A172 (cell line): ENCODE data around the gene NOXA1. TPM values are rescaled to one million over a fixed set of nuclear protein-coding genes. Genes with fewer than 3 reads are reported as not detected.

ENCODE experiments used
- DNase-seq: peaks from one replicate; pipeline ENCODE4 v3.0.0-alpha.2; 2015; ENCODE audit warnings: low spot score
- total RNA-seq: library from RNA; depleted of rRNA; stranded (reverse); fragments of >200 nt; shearing (Covaris generic); gene quantifications from 2 replicates; pipeline ENCODE4 v1.2.3, GENCODE V29; 2014

NOXA1 gene
- total RNA-seq, 1 experiment from 2014 or later = 1.7 TPM

DNA sequence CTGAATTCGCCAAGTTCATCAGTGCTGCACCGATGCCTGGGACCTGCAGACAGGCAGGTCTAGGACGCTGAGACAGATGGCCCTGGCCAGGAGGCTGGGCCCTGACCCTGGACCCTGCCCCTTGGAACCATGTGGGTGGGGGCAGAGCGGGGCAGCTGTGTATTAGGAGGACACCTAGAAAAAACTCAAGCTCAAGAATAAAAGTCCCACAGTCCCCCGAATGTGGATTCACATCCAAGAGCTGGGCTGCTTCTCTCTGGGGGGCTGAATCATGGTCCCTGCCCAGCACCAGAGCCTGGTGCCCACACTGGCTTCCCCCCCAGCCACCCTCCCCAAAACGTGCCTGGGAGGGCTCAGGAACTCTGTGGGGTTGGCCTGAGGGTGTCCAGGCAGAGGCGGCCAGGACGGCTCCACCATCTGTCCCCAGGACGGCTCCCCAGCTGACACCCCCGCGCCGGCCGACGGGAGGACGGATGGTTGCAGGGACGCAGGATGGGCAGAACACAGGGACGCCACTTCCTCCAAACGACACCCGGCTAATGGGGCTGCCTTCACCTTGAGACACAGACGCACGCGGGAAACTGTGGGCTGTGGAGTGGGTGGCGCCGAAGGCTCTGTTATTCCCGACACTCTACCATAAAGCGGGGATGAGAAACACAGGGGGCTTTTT is 35.2 kb upstream of the NOXA1 start:
- DNase-seq = no peak

DNA sequence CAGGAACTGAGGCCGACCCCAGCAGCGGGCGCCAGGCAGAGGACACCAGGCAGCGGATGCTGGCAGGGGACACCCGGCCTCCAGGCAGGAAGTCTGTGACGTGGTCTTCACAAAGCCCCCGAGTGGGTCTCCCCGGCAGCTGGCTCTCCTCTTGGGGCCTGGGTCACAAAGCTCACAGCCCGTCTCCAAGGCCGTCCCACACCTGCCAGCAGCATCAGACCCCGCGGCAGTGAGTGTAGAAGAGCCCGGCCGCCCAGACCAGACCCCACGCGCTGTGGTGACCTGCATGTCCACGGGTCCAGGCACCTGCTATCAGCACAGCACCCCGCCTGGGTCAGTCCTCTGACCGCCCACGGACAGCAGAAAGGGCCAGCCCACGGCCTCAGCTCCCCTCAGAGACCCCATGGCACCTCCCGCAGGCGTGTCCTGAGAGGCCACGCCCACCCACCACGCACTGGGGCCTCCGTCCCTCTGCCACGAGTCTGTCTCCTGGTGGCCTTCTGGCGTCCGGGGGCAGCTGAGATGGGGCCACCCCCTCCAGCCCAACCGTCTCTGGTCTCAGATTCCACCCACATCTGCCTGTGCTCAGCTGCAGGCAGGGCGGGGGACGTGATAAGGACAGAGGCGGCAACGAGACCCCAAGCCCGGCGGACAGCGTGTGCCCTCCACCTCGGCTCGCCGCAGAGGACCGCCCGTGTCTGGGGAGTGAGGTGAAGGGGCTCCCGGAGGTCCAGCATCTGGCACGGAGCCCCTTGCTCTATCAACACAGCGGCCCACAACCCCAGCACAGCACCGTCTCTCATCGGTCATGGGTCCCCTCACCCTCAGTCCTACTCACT is 34.4 kb upstream of the NOXA1 start:
- no peak for DNase-seq

DNA sequence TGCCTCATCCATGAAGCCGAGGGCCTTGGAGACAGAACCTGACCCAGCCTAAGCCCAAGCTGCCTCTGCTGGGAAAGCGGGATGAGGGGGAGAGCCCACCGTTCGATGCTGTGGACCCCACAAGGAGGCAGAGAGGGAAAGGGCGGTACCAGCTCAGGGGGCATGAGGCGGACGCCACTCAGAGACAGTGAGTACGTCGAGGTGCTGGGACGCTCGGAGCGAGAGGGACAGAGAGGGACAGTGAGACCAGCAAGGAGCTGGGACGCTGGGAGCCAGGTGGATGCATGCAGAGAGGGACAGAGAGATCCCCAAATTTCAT is 33.8 kb upstream of the NOXA1 start:
- DNase-seq = no peak

DNA sequence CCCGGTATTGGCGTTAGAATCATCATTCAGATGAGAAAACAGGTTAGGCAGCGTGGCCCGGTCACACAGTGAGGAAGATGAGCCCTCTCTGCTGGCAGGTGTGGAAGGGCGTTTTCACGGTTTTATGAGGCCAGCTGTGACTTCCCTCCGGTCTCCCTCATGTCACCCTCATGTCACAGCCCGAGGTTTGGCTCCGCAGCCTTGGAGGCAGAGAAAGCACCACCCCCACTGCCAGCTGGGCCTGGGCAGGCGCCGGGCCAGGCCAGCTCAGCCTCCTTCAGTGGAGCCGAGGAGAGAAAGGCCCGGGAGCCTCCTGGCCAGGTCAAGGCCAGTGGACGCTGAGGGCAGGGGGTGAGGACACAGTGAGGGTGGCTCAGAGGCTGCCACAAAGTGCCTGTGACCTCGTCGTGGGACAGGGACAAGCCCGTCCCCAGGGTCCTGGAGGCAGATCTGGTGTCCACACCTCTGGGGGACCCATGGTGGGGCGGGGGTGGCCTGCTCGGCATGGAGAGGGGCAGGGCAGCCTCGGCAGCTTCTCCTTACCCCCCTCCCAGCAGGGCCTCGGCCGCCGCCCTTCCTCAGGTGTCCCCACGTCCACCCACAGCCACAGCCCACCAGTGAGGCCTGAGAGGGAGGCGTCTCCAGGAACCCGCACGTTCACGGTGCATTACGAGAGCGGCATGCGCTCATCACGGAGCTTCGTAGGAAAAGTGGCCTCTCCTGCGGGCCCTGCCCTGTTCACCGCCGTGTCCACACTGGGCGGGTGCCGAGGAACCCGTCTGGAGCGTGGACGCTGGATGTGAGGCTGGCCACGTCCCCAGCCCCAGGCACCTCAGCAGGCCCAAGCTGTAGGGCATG is 32.4 kb upstream of the NOXA1 start:
- no peak for DNase-seq

DNA sequence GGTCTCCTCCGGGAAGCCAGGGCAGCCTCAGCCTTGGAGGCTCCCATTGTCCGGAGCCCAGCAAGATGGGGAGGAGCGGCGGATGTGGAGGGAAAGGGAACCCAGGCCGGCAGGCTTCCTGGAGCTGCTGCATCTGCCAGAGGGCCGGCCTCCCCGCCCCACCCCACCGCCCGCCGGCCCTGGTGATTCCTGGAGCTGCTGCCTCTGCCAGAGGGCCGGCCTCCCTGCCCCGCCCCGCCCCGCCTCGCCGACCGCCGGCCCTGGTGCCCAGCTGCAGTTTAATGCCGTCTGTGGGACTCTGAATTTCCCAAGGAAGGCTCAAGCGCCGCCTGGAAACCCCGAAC is 31.8 kb upstream of the NOXA1 start:
- DNase-seq = no peak

DNA sequence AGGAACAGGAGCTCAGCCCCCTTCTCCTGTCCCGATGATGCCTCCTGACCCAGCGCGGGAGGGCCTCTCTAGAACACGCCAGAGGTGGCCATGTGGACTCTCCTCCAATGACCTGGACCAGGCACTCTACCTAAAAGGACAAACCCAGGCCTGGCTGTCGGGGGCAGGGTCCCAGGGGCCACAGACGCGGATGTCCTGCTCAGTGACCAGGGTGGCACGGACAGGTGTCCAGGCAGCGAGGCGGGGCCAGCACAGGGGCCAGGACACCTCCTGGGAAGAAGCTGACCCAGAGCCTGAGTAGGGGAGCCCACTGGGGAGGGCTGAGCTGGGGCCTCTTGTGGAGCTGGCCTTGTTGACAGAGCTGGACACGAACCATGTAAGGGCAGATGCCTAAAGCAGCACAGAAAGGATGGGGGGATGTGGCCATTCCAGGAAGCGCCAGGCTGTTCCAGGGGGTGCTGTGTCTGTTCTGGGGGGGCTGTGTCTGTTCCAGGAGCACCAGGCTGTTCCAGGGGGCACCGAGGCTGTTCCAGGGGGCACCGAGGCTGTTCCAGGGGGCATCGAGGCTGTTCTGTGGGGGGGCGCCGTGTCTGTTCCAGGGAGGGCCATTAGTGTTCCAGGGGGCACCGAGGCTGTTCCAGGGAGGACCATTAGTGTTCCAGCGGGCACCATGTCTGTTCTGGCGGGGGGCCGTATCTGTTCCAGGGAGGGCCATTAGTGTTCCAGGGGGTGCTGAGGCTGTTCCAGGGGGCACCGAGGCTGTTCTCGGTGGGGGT is 30.8 kb upstream of the NOXA1 start:
- DNase-seq = no peak

DNA sequence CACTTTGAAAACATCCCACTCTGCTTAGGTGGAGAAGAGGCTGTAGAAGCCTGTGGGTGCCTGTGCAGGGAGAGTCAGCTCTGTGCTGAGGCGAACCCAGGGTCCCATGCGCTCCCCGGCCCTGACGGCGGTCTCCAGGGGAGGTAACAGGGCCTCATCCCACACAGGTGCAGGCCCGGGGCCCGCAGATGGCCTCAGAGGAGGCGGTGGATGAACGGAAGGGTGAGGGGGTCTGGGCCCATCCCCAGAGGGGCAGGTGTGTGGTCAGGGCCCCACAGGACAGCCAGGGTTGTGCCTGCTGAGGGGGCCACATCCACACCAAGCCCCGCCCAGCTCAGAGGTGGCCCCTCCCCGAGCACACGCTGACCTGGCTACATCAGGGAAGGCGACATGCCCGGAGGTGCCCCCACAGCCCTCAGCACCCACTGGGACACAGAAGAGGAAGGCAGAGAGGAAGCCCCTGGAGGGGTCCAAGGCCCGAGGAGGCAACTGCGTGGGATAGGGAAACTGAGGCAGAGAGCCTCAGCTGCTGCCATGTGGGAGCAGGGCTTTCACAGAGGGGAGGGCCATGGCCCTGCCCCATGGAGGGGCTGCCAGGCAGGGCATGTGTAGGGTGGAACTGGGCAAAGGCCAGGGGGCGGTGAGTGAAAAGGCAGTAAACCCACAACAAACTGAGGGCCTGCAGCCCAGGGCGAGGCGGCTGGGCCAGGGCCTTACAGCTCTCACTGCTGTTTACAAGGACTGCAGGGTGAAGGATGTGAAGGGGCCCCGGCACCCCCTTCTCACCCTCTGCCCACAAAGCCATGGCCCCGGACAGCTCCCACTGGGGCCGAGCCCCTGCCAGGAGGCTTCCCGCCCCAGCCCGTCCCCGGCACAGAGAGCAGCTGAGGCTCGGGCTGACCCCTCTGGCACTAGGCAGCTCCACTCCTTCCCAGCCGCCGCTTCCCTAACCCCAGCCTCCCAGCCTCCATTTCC is 29.7 kb upstream of the NOXA1 start:
- DNase-seq = no peak

DNA sequence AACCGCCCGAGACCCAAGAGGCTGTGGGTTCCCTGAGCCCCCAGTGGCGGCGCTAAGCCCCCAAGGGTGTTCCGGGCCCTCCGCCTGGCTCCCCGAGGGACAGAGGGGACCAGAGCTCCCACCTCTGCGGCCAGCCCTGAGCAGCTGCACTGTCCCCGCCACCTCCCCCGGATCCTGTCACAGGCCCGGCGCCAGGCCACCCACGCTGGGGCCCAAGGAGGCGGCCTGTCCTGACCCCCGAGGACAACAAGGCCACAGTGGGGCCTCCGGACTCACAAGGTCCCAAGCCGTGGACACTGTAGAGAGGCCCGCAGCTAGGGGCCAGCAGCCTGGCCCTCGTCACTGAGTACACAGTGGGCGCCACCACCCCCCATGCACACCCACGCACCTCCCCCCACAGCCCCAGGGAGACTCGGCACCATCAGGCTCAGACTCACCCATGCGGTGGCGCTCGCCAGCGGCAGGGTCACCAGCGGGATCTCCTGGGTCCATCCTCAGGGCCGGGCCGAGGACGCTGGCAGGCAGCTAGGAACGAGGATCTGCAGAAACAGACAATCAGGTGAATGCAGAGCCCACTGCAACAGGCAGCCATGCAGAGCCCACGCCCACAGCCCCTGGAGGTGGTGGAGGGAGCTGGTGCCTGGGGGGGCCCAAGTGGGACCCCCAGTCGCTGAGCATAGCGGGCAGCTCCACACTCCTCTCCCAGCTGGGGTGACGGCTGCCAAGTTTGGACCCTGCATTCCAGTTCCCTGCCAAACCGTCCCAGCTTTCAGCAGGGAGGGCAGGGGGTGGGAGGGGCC is 28.1 kb upstream of the NOXA1 start:
- no peak for DNase-seq

DNA sequence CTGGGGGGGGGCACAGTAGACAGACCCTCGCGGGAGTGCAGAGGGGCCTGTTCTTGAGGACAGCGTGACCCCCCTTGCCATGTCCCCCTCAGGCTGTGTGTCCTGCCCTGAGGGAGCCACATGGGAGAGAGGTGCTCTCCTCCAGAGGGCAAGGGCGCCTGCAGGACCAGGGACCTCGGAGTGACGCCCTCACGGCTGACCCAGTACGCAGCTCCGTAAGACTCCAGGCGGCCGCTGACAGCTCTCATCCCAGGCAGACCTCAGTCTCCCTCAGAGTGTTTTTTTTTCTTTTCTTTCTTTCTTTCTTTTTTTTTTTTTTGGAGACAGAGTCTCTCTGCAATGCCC is 27.6 kb upstream of the NOXA1 start:
- no peak for DNase-seq

DNA sequence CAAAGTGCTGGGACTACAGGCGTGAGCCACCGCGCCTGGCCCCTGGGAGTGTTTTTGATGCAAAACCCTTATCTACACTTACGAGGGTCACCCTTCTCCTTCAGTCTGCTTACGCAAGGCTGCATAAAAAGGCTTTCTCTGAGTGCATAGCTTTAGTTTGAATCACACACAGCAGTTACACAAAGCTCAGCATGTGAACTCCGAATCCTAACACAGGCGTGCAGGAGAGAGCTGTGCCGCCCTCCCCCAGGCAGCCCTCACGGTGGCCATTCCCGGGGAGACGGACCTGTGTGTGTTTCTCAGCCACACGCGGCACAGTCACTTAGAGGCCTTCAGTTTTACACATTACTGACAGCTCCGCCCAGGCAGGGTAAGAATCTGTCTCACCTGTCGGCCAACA is 27.0 kb upstream of the NOXA1 start:
- DNase-seq = peak; percentile 46

DNA sequence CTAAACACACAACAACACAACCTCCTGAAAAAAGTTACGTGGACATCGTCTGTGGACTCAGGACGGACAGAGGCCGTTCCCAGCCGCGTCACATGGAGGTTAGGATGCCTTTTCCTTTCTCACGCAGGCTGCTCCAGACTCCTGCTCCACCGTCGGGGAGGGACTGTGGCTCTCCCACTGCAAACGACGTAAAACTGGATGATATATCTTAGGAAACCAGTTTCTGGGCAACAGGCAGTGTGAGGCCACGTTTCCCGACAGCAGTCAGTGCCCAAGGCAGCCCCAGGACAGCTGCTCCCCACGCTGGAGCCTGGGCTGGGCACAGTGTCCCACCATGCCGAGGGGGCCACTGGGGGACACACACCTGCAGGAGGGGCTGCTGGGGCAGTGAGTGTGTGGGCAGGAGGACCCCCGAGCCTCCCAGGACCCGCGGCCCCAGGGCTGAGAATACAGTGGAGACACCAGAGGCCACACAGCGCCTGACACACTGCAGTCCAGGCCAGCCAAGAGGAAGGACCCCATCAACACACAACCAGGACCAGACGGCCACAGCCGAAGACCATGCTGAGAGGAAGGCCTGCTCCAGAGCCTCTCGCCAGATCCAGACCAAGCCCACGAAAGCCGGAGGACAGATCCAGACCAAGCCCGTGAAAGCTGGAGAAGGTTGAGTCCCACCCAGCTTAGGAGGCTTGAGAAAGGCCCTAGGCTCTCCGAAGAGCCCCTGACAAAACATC is 26.4 kb upstream of the NOXA1 start:
- DNase-seq = no peak

DNA sequence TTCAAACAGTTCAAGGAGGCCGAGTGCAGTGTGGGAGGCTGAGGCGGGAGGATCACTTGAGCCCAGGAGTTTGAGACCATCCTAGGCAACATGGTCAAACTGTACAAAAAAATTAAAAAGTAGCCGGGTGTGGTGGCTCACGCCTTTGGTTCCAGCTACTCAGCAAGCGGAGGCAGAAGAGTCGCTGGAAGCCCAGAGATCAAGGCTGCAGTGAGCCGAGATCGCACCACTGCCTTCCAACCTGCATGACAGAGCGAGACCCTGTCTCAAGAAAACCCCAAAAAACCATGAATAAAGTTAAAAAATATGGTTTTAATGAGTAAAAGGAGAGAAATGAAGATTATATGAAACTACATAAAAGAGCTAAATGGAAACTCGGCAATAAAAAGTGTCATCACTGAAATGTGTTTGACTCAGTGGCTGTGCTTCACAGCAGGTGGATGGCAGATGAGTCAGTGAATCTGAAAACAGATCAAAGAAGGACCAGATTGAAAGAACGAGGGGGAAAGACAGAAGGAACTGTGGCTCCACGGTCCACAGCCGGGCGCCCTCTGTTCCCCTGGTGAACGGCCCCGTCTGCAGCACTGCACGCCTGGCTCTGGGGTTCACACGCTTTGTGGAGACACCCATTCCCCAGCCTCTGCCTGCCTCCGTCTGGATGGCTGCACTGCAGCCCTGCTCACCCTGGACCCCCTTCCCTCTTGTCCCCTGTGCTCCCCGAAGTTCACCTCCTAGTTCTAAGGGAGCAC is 25.3 kb upstream of the NOXA1 start:
- DNase-seq = no peak

DNA sequence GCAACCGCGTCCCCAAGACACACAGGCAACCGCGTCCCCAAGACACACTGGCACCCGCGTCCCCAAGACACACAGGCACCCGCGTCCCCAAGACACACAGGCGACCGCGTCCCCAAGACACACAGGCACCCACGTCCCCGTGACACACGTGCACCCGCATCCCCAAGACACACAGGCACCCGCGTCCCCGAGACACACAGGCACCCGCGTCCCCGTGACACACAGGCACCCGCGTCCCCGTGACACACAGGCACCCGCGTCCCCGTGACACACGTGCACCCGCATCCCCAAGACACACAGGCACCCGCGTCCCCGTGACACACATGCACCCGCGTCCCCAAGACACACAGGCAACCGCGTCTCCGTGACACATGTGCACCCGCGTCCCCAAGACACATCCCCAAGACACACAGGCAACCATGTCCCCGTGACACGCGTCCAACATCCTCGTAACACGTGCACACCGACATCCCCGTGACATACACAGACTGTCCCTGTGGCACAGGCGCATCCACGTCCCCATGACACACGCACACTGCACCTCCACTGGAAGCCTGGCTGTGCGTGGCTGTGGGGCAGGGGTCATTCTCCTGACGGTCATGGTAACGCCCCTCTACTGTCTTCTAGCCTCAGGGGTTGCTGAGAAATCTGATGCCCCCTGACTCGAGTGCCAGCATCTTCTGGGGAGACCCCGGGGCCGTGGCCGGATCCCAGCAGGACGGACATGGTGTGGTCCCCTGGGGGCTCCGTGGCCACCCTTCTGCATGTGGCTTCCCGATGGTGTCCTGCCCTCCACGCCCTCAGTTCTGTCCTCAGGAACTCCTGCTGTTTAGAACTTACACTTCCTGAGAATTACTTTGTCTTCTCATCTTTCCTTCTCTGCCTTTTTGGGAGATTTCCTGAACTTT is 24.4 kb upstream of the NOXA1 start:
- DNase-seq = no peak

DNA sequence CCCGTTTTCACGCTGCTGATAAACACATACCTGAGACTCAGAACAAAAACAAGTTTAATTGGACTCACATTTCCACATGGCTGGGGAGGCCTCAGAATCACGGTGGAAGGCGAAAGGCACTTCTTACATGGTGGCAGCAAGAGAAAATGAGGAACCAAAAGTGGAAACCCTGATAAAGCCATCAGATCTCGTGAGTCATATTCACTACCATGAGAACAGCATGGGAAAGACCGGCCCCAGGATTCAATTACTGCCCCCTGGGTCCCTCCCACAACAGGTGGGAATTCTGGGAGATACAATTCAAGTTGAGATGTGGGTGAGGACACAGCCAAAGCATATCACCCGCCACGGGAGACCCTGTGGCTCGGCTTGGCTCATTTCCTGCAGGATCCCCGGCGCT is 20.4 kb upstream of the NOXA1 start:
- no peak for DNase-seq

DNA sequence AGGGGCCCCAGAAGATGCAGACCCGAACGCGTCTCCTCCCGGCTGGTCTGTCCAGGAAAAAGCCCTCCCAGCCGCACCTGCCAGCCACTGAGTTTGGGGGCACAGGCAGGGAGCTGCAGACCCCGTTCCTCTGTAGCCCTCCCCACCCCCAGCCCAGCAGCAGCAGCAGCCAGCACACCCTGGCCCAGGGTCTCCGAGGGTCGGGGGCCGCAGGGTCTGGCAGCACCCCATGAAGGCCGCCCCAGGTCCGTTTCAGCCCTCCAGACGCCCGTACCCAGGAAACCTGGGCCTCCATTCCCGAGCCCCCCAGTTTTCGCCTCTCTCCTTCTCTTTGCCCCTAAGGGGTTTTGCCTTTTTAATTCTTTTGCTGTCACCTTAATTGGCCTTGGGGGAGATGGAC is 19.9 kb upstream of the NOXA1 start:
- DNase-seq = no peak

DNA sequence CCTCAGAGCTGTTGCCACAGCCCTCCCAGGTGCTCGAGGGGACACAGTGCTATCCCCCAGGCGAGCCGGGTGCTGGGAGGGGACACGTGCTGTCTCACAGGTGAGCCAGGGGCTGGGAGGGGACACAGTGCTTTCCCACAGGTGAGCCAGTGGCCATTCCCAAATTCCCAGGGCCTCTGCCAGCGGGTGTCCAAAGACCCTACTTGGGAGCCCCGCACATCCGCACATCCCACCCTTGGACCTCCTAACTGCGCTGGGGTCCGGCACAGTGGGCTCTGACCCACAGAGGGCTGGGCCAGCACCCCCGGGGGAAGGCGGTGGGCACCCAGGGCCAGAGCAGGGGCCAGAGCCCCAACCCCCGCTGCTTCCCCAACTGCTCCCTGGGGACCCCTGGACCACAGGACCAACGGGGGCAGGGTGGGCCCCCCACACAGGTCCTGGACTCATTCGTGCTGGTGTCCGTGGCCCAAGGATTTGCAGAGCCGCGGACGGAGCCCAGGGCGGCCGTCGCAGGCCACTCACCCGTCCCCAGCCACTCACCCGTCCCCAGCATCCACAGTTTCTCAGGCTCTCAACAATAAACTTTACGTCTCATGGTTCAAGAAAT is 18.1 kb upstream of the NOXA1 start:
- DNase-seq = no peak

DNA sequence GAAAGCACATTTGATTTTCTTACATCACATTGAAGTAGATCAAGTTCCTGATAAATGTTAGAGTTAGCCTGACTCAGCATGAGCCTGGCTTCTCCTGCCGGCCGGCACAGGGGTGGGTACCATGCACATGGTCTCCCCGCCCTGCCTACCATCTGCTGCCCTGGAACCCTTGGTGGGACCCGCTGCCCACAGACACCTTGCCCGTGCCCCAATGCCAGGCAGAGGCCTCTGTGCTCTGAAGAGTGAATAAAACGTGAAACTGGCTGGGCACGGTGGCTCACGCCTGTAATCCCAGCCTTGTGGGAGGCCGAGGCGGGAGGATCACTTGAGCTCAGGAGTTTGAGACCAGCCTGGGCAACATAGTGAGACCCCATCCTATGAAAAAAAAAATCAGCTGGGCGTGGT is 17.5 kb upstream of the NOXA1 start:
- no peak for DNase-seq
